ENCODE data around the gene PRDM16. TPM values are rescaled to one million over a fixed set of nuclear protein-coding genes. Genes with fewer than 3 reads are reported as not detected.

Gene PRDM16
- total and polyA plus RNA-seq, 2 of the 8 experiments (the other 6 are each of a cell fraction or from before 2014, with no cell fraction given) = 0.39 to 0.43 TPM

GRCh38 chr1:3431266-3431665 is 362.3 kb downstream of the PRDM16 start (continued):
- peak in 2 of 3 experiments; percentile 60 to 74; a peak in 3 of 4 replicates for TF ChIP-seq CTCF (IDR thresholded peaks at IDR 0.05; ENCODE audit: control extremely low read depth in 1 of 3, insufficient read depth in 1 of 3, low read depth in 1 of 3, low read length in 3 of 3)
- TF ChIP-seq, protein P1, sequence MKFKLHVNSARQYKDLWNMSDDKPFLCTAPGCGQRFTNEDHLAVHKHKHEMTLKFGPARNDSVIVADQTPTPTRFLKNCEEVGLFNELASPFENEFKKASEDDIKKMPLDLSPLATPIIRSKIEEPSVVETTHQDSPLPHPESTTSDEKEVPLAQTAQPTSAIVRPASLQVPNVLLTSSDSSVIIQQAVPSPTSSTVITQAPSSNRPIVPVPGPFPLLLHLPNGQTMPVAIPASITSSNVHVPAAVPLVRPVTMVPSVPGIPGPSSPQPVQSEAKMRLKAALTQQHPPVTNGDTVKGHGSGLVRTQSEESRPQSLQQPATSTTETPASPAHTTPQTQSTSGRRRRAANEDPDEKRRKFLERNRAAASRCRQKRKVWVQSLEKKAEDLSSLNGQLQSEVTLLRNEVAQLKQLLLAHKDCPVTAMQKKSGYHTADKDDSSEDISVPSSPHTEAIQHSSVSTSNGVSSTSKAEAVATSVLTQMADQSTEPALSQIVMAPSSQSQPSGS (IDR thresholded peaks at IDR 0.05; ENCODE audit: low read length) = no peak
- TF ChIP-seq MAFK (IDR thresholded peaks at IDR 0.05; ENCODE audit: low read depth, low read length) = no peak
- no peak for TF ChIP-seq CBX8 (IDR thresholded peaks at IDR 0.05; ENCODE audit: borderline replicate concordance, low read depth, low read length)
- TF ChIP-seq GABPA (IDR thresholded peaks at IDR 0.05; ENCODE audit: borderline replicate concordance, insufficient read depth, low read length) = peak; percentile 63; the same call in 1 of the 2 replicates
- no peak for TF ChIP-seq CHD2 (IDR thresholded peaks at IDR 0.05; ENCODE audit: low read length)
- TF ChIP-seq RNF2 (IDR thresholded peaks at IDR 0.05; ENCODE audit: borderline replicate concordance, low read depth, low read length, missing control alignments, poor library complexity, severe bottlenecking) = no peak
- no peak for TF ChIP-seq CBX5 (IDR thresholded peaks at IDR 0.05; ENCODE audit: low read depth, low read length)

Data from H1 (cell line).